ENCODE data around the gene PSMG4. TPM values are rescaled to one million over a fixed set of nuclear protein-coding genes. Genes with fewer than 3 reads are reported as not detected.
A peak's percentile ranks its signal among the peaks of the same experiment; 100 is the strongest.

Gene PSMG4
- total RNA-seq, 1 donor from 2014 or later = 9.7 TPM

GRCh38 chr6:3294921-3295871 is 36.4 kb downstream of the PSMG4 start:
- no peak for TF ChIP-seq CTCF (IDR thresholded peaks at IDR 0.05; ENCODE audit: unreplicated experiment)
- no peak overlapping the region for H3K4me3 Mint-ChIP-seq (ENCODE audit: unreplicated experiment)
- DNase-seq (ENCODE audit: low spot score) = no peak
- H3K36me3 Mint-ChIP-seq (ENCODE audit: low read depth, unreplicated experiment) = peaks cover 23% of the 10 kb centered on the region
- H3K4me1 Mint-ChIP-seq (ENCODE audit: unreplicated experiment) = no peaks in the 10 kb centered on the region
- no peaks in the 10 kb centered on the region for H3K9me3 Mint-ChIP-seq (ENCODE audit: unreplicated experiment)
- no peak overlapping the region for H3K27ac Mint-ChIP-seq (ENCODE audit: unreplicated experiment)
- peaks cover 10% of the 10 kb centered on the region for H3K27me3 Mint-ChIP-seq (ENCODE audit: unreplicated experiment)

- TF ChIP-seq CTCF (IDR thresholded peaks at IDR 0.05; ENCODE audit: unreplicated experiment) = no peak
- peaks cover 26% of the 10 kb centered on the region for H3K36me3 Mint-ChIP-seq (ENCODE audit: low read depth, unreplicated experiment)
- DNase-seq (ENCODE audit: low spot score) = no peak
Measured at GRCh38 chr6:3296078-3296477, 37.3 kb downstream of the PSMG4 start.

GRCh38 chr6:3296537-3296936 is 37.8 kb downstream of the PSMG4 start:
- no peaks in the 10 kb centered on the region for H3K4me1 Mint-ChIP-seq (ENCODE audit: unreplicated experiment)
- no peak for TF ChIP-seq CTCF (IDR thresholded peaks at IDR 0.05; ENCODE audit: unreplicated experiment)
- no peak for DNase-seq (ENCODE audit: low spot score)

More at GRCh38 chr6:3296078-3296477, 37.3 kb downstream of the PSMG4 start:
- Mint-ChIP-seq H3K9me3 (ENCODE audit: unreplicated experiment) (no peaks in the 10 kb centered on the region), H3K27me3 (ENCODE audit: unreplicated experiment) (peaks cover 10% of the 10 kb centered on the region), H3K4me3 (ENCODE audit: unreplicated experiment) (no peak overlapping the region), H3K27ac (ENCODE audit: unreplicated experiment) (no peak overlapping the region), H3K4me1 (ENCODE audit: unreplicated experiment) (no peaks in the 10 kb centered on the region)

GRCh38 chr6:3297006-3297405 is 38.3 kb downstream of the PSMG4 start:
- no peaks in the 10 kb centered on the region for H3K4me1 Mint-ChIP-seq (ENCODE audit: unreplicated experiment)
- H3K27me3 Mint-ChIP-seq (ENCODE audit: unreplicated experiment) = peaks cover 10% of the 10 kb centered on the region
- peaks cover 26% of the 10 kb centered on the region for H3K36me3 Mint-ChIP-seq (ENCODE audit: low read depth, unreplicated experiment)
- peak overlapping the region; percentile 13 for H3K27ac Mint-ChIP-seq (ENCODE audit: unreplicated experiment)
- peak overlapping the region; percentile 44 for H3K4me3 Mint-ChIP-seq (ENCODE audit: unreplicated experiment)
- DNase-seq (ENCODE audit: low spot score) = no peak
- H3K9me3 Mint-ChIP-seq (ENCODE audit: unreplicated experiment) = no peaks in the 10 kb centered on the region
- TF ChIP-seq CTCF (IDR thresholded peaks at IDR 0.05; ENCODE audit: unreplicated experiment) = no peak

More at GRCh38 chr6:3296537-3296936, 37.8 kb downstream of the PSMG4 start:
- no peak overlapping the region for H3K27ac Mint-ChIP-seq (ENCODE audit: unreplicated experiment)
- no peak overlapping the region for H3K4me3 Mint-ChIP-seq (ENCODE audit: unreplicated experiment)
- peaks cover 10% of the 10 kb centered on the region for H3K27me3 Mint-ChIP-seq (ENCODE audit: unreplicated experiment)
- no peaks in the 10 kb centered on the region for H3K9me3 Mint-ChIP-seq (ENCODE audit: unreplicated experiment)
- peaks cover 26% of the 10 kb centered on the region for H3K36me3 Mint-ChIP-seq (ENCODE audit: low read depth, unreplicated experiment)

GRCh38 chr6:3297909-3298308 is 39.2 kb downstream of the PSMG4 start:
- Mint-ChIP-seq H3K27ac (ENCODE audit: unreplicated experiment) (no peak overlapping the region), H3K9me3 (ENCODE audit: unreplicated experiment) (no peaks in the 10 kb centered on the region), H3K4me1 (ENCODE audit: unreplicated experiment) (no peaks in the 10 kb centered on the region), H3K4me3 (ENCODE audit: unreplicated experiment) (no peak overlapping the region), H3K36me3 (ENCODE audit: low read depth, unreplicated experiment) (peaks cover 25% of the 10 kb centered on the region), H3K27me3 (ENCODE audit: unreplicated experiment) (peaks cover 10% of the 10 kb centered on the region)
- no peak for TF ChIP-seq CTCF (IDR thresholded peaks at IDR 0.05; ENCODE audit: unreplicated experiment)
- no peak for DNase-seq (ENCODE audit: low spot score)

All from endothelial cell (in vitro differentiated cells).